Stomach (tissue), 4 donors: Measurements from ENCODE around the gene OR13C2.

Source experiments
- EP300 ChIP-seq: sonication (generic); formaldehyde crosslinking; IDR thresholded peaks from one replicate; pipeline ENCODE4 v1.6.1; 2017; ENCODE audit warnings: antibody characterized with exemption
- POLR2A ChIP-seq, 4 donors: fragments of 450-650 bp; IDR thresholded peaks; one replicate each; pipeline ENCODE4 v1.6.1; 2016; ENCODE audit warnings: antibody characterized with exemption in 4 of 4, control low read depth in 2 of 4, mild to moderate bottlenecking in 1 of 4, moderate library complexity in 1 of 4
- POLR2AphosphoS5 ChIP-seq, 3 donors: sonication (generic); formaldehyde crosslinking; IDR thresholded peaks; one replicate each; pipeline ENCODE4 v1.6.1; 2016; ENCODE audit warnings: antibody characterized with exemption in 3 of 3
- TF ChIP-seq, protein P1 (sequence below), 7 experiments: fragments of 450-650 bp in 4 of 7; fragments of 200-600 bp in 3 of 7; sonication (generic) in 3 of 7; IDR thresholded peaks; one replicate each; pipeline ENCODE4 v1.5.1; 2016 to 2019; ENCODE audit warnings: antibody characterized with exemption in 7 of 7, control low read depth in 2 of 7, mild to moderate bottlenecking in 1 of 7

DNA sequence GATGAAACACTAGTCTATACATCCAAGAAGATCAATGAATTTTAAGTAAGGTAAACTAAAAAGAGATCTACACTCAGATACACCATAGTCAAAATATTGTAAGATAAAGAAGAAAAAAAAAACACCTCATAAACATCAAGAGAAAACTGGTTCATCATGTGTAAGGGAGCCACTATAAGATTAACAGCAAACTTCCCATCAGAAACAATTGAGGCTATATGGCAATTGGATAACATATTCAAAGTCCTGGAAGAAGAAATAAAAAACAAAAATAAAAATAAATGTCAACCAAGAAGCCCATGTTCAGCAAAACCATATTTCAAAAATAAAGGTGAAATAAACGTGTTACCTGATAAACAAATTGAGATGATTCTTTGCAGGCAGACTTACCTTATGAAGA lies 32.8 kb downstream of the OR13C2 start:
- TF ChIP-seq, protein P1, sequence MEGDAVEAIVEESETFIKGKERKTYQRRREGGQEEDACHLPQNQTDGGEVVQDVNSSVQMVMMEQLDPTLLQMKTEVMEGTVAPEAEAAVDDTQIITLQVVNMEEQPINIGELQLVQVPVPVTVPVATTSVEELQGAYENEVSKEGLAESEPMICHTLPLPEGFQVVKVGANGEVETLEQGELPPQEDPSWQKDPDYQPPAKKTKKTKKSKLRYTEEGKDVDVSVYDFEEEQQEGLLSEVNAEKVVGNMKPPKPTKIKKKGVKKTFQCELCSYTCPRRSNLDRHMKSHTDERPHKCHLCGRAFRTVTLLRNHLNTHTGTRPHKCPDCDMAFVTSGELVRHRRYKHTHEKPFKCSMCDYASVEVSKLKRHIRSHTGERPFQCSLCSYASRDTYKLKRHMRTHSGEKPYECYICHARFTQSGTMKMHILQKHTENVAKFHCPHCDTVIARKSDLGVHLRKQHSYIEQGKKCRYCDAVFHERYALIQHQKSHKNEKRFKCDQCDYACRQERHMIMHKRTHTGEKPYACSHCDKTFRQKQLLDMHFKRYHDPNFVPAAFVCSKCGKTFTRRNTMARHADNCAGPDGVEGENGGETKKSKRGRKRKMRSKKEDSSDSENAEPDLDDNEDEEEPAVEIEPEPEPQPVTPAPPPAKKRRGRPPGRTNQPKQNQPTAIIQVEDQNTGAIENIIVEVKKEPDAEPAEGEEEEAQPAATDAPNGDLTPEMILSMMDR (IDR thresholded peaks at IDR 0.05) = no peak
- TF ChIP-seq POLR2A (IDR thresholded peaks at IDR 0.05) = no peak
- no peak for TF ChIP-seq EP300
- no peak for TF ChIP-seq POLR2AphosphoS5 (IDR thresholded peaks at IDR 0.05)
